HG03457 (cell line): ENCODE data around the gene ASTN2.

Source experiments
- ATAC-seq: cut with Tn5 transposase; IDR thresholded peaks from one replicate; pipeline ENCODE4 v1.9.1; 2021; ENCODE audit warnings: moderate number of reproducible peaks; ENCODE audit not compliant: unreplicated experiment

Gene ASTN2

DNA sequence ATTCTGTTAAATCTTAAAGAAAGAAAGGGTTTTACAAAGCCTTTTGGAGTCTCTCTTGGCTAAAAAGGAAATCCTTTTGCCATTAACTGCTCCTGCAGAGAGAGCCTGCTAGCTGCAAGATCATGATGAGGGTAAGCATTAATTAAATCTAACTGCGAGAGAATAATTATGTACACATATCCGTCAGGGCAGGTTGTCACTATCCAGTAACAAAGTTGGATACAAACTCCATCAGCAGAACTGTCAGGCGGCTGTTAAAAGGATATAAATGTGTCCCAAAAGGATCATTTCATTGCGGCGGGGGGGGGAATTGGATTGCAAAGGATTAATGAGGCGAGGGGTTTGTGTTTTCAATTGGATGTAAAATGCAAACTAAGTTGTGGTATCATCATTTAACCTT is 289.3 kb downstream of the ASTN2 start:
- ATAC-seq = no peak

DNA sequence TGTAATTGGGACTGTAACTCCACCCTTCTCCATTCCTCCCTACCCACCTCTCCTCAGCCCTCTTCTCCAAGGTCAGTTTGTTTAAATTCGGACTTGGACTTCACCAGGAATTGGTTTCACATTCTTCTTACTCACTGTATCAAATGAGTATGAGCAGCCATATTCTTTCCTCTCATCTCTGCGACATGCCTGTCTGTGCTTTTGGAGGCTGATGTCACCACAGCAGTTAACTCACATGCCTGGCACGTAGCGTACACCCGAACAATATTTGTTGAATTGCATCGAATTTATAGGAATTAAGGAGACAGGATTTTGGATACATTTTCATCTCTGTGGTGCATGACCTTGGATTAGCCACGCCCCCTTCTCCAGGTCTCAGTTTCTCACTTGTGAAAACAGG is 291.1 kb downstream of the ASTN2 start:
- no peak for ATAC-seq

GRCh38 chr9:117122953-117123352 is 291.9 kb downstream of the ASTN2 start:
- ATAC-seq = no peak

DNA sequence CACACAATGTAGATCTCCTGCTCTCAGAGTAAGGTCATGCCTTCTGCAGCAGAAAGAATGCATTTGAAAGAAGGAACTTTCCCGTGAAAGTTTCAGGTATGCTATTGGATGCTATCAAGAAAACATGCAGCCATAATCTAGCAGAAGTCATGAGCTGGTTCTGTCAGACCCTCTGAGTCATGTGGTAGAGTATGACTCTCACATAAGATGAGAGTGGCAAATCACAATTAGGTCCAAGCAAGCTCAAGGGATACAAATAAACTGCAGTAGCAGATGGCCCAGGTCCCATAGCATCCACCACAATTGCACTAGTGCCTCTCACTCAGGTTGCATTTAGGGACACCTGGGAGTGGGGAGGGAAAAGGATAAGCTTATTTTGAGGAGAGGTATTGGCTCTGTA is 292.8 kb downstream of the ASTN2 start:
- ATAC-seq = no peak

DNA sequence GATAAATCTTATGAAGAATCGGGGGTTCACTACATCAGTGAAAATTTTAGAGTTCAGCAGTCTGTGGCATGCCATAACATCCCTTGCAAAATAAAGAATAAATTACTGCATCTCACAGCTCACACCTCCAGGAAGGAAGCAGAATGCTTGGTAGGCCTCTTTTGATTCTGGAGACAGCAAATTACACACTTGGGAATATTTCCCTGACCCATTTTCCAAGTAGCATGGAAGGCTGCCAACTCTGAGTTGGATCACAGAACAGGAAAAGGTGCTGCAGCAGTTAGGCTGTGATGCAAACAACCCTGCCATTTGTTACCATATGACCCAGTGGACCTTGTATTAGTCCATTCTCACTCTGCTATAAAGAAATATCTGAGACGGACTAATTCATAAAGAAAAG is 293.5 kb downstream of the ASTN2 start:
- ATAC-seq = no peak

GRCh38 chr9:117120061-117120460 is 294.8 kb downstream of the ASTN2 start:
- no peak for ATAC-seq

- no peak for ATAC-seq
Observed at GRCh38 chr9:117116084-117116483, 298.8 kb downstream of the ASTN2 start.

- ATAC-seq = no peak
Observed at GRCh38 chr9:117114768-117115167, 300.1 kb downstream of the ASTN2 start.

- no peak for ATAC-seq
Observed at GRCh38 chr9:117104716-117105495, 310.0 kb downstream of the ASTN2 start.

GRCh38 chr9:117104206-117104605 is 310.7 kb downstream of the ASTN2 start:
- ATAC-seq = no peak

GRCh38 chr9:117103438-117104110 is 311.3 kb downstream of the ASTN2 start:
- ATAC-seq = no peak

DNA sequence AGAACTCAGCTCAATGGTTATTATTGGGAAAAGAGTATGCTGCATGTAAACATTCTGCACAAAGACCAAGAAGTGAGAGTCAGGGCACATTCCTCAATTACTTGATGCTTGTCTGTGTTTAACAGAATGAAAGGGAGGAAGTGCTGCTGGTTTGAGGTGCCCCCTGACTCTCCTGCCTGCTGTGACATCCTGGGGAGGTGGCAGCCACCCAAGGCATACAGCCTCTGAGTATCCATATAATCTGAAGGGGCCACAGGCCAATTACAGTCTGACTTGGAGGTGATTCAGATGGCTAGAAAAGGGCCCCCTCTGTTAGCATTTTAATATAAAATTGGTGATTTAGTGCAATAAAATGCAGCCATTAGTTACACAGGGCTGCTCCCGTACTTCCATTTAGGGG is 313.8 kb downstream of the ASTN2 start:
- ATAC-seq = no peak

GRCh38 chr9:117098331-117098730 is 316.5 kb downstream of the ASTN2 start:
- no peak for ATAC-seq

GRCh38 chr9:117097761-117098160 is 317.1 kb downstream of the ASTN2 start:
- ATAC-seq = no peak

GRCh38 chr9:117096138-117096537 is 318.7 kb downstream of the ASTN2 start:
- no peak for ATAC-seq

DNA sequence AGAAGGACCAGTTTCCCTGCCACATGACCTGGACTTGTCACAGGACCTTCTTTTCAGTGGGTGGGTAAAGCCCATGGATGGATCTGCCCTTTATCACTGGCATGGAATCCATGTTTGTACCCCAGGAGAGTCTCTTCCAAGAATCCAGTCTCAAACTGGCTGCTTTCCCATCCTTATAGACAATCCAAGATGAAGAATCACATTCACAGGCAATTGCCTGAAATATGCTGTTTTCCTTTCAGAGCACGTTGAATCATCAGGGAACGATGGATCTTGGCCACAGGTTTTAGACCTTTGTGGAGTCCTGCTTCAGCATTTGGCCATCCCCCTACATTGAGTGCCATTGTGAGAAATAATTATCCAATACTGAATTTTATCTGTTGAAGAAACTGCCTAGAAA is 319.8 kb downstream of the ASTN2 start:
- no peak for ATAC-seq

GRCh38 chr9:117093891-117094844 is 320.7 kb downstream of the ASTN2 start:
- ATAC-seq = no peak

- no peak for ATAC-seq
Observed at GRCh38 chr9:117092582-117092981, 322.3 kb downstream of the ASTN2 start.

GRCh38 chr9:117091529-117091928 is 323.3 kb downstream of the ASTN2 start:
- no peak for ATAC-seq

- no peak for ATAC-seq
Observed at GRCh38 chr9:117088786-117089185, 326.1 kb downstream of the ASTN2 start.

DNA sequence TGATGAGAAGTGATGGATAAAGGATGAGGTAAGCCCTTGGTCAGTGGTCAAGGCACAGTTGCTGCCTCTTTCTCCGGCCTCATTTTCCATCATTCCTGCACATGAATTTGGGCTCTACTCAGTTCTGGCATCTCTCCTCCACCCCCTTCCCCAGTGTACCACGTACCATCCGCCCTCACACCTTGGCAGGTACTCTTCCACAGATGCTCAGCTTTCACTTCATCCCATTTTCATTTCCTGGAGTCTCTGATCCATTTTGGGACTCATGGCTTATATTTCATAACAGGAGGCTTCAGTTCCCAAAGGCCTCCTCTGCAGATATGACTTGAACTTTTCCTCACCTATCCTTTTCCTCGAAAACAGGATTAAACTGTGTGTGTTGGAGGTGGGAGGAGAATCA is 326.7 kb downstream of the ASTN2 start:
- ATAC-seq = no peak
